HG02970 (cell line): ENCODE results near the gene PROZ.
"Not testable (repeated sequence)": the region's sequence is repeated elsewhere in the genome, so short reads cannot be mapped to it uniquely, and the experiment has no call there.

ENCODE experiments used
- ATAC-seq: cut with Tn5 transposase; IDR thresholded peaks from one replicate; pipeline ENCODE4 v1.9.1; 2021; ENCODE audit warnings: mild to moderate bottlenecking, moderate library complexity, moderate number of reproducible peaks; ENCODE audit not compliant: unreplicated experiment, low FRiP score

Gene PROZ

DNA sequence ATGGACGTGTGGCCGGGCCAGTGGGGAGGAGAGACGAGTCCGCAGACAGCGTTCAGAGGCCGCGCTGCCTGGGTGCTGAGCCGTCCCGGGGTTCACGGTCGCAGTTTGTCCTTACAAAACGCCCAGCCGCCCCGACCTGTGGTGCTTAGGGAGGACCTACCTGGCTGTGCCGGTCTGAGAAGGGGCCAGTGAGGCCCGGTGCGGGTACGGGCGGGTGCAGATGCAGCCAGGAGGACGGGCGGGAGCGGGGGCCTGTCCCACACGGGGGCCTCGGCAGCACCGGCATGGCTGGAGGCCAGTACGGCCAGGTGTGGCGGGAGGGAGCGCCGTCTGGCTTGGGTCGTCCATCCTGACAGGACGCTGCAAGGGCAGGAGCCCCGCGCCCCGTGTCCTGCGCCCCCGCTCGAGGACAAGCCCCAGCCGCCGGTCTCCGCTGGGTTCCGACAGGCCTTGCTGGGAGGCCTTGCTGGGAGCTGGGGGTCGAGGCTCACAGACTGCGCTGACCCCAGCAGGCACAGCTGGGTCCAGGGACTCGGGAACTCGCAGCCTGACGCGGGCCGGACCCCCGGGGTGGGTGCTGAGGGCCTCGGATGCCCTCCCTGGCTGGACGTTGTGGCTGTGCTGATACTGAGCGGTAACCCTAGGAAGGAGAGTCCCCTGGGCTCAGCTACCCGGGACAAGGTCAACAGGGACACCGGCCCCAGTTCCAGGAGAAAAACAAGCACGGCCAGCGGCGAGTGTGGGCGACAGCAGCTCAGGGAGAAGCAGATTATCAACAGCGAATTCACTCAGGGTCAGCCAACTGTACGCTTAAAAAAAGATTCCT, 5.3 kb upstream of the PROZ start:
- no peak for ATAC-seq

DNA sequence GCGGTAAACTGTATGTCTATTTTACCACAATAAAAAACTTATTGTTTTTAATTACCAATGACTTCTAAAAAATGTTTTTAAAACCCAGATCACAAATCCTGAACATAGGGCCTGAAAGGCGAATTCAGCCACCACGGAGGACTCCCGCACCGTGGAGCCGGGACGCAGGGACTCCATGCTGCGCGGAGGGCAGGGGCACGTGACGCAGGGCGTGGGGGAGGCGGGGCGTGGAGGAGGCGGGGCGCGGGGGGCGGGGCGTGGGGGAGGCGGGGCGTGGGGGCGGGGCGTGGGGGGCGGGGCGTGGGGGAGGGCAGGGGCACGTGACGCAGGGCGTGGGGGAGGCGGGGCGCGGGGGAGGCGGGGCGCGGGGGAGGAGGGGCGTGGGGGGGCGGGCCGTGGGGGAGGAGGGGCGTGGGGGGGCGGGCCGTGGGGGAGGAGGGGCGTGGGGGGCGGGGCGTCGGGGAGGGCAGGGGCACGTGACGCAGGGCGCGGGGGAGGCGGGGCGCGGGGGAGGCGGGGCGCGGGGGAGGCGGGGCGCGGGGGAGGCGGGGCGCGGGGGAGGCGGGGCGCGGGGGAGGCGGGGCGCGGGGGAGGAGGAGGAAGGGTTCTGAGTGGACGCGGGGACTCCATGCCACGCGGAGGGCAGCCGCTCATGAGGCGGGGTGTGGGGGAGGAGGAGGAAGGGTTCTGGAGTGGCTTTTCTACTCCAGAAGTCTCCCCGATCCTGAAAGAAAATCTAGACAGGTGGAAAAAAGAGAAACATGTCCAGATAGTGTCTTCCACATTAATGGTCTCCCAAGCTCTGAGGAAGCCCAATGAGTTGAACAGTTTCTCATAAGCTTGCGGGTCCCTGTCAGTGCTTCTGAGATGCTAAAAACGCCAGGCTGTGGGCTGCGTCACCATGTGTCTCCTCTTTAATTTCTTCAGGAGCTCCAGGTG, 4.4 kb upstream of the PROZ start:
- no peak for ATAC-seq

DNA sequence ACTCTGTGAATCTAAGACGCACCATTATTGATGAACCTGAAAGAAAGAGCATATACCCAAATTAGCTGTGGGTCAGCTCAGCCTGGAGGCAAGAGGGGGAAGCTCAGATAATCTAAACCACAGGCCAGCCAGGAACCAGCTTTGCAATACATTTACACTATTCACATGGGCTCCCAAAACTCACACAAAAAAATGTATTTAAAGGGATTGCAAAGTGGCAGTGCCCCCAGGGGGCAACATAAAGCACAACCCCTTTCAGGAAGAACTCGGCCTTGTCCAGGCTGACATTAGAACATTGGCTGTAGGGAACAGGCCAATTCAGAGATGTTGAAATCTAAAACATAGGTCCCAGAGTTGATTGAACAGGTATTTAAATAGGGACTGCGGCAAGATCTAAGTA, 3.2 kb upstream of the PROZ start:
- ATAC-seq = no peak

DNA sequence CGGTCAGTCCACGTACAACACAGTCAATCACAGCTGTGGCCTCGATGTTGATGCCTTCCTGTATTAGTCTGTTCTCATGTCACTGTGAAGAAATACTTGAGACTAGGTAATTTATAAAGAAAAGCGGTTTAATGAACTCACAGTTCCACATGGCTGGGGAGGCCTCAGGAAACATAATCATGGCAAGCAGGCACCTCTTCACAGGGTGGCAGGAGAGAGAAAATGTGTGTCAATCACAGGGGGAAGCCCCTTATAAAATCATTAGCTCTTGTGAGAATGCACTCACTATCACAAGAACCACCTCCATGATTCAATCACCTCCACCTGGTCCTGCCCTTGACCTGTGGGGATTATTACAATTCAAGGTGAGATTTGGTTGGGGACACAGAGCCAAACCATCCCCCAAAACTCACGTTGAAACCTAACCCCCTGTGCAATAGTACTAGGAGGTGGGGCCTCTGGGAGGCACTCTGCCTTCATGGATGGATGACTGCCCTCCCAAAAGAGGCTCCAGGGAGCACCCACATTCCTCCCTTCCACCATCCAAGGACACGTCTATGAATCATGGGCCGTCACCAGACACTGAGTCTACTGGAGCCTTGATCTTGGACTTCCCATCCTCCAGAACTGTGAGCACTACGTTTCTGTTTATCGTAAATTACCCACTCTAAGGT, 2.3 kb upstream of the PROZ start:
- ATAC-seq = no peak

DNA sequence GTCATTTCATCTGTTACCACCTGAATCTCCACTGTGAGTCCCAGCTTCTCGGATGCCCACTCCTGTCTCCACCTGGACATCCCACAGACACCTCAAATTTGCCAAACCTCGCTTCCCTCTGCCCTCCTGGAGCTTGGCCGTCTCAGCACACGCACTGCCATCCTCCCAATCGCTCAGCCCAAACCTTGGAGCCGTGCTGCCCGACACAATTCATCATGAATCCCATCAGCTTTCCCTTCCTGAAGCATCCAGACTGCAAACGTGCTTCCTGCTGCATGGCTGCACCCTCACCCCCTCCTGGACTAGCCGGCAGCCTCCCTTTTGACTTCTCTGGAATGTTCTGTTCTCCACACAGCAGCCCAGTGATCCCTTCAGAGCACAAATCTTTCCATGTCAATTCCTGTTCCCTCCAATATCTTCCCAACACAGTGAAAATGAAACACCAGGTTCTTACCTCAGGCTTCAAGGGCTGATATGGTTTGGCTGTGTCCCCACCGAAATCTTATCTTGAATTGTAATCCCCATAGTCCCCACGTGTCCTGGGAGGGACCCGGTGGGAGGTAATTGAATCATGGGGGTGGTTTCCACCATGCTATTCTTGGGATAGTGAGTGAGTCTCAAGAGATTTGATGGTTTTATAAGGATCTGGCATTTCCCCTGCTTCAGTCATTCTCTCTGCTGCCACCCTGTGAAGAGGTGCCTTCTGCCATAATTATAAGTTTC, 1.1 kb upstream of the PROZ start:
- no peak for ATAC-seq

DNA sequence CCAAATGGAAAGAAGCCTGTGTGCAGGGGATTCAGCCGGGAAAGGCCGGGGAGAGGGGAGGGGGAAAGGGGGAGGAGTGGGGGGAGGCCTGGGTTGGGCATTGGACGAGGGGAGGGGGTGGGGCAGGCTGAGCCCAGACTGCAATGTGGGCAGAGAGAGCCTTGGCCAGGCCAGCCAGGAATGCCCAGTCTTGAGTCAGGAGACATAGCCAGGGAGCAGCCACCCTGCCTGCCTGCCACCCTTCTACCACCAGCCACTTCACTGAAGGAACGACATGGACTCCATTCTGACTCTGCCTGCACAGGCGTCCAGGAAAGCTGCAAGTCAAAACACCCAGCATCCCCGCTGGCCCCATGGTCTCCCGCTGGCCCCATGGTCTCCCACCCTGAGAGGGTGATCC, 498 bp downstream of the PROZ start:
- no peak for ATAC-seq

DNA sequence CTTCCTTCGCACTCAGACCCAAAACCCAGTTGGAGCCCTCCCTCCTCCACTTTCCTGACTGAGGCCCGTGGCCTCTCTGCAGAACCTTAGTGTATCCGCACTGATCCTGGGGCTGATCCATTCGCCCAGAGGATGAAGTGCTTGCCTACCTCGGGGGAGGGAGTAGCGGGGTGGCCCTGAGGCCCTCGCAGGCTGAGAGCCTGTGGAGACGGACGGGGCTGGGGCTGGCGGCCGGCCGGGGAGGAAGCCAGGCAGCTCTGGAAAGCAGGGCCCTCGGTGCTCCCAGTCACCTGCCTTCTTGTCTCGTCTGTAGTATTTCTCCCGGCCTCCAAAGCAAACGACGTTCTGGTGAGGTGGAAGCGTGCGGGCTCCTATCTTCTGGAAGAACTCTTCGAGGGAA, 1.3 kb downstream of the PROZ start:
- ATAC-seq = no peak

DNA sequence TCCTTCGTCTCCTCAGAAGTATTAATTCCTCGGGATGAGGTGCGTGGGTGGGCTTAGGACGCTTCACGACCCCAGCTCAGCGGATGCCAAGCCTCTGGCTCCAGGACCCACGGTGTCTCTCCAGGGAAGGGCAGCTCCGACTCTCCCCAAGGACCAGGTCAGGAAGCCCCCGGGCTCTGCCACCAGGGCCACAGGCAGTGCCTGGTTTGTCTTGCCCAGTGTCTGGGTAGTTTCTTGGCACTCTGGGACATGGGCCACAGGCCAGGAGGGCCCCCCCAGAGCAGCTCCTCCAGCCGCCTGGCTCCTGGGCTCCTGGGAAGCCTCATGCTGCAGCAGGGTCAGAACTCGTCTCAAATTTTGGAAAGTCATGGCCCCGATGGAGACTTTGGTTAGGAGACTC, 2.5 kb downstream of the PROZ start:
- no peak for ATAC-seq

DNA sequence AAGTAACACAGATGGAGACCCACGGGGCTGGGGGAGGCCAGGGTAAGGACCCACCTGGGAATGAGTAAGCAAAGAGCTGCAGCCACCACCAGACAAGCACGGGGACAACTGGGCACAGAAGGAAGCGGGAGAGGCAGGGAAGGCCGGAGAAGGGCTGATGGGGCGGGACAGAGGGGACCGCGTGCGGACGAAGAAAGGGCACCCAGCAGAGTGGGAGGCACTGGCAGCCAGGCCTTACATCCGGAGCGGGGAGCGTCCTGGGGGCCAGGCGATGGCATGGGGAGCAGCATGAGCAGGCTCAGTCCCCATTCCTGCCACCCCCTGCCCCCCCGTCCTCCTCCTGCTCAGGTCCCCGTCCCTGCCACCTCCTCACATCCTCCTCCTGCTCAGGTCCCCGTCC, 3.0 kb downstream of the PROZ start:
- no peak for ATAC-seq

DNA sequence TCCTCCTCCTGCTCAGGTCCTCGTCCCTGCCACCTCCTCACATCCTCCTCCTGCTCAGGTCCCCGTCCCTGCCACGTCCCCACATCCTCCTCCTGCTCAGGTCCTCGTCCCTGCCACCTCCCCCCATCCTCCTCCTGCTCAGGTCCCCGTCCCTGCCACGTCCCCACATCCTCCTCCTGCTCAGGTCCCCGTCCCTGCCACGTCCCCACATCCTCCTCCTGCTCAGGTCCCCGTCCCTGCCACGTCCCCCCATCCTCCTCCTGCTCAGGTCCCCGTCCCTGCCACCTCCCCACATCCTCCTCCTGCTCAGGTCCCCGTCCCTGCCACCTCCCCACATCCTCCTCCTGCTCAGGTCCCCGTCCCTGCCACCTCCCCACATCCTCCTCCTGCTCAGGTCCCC, 3.5 kb downstream of the PROZ start:
- not testable (repeated sequence) for ATAC-seq

DNA sequence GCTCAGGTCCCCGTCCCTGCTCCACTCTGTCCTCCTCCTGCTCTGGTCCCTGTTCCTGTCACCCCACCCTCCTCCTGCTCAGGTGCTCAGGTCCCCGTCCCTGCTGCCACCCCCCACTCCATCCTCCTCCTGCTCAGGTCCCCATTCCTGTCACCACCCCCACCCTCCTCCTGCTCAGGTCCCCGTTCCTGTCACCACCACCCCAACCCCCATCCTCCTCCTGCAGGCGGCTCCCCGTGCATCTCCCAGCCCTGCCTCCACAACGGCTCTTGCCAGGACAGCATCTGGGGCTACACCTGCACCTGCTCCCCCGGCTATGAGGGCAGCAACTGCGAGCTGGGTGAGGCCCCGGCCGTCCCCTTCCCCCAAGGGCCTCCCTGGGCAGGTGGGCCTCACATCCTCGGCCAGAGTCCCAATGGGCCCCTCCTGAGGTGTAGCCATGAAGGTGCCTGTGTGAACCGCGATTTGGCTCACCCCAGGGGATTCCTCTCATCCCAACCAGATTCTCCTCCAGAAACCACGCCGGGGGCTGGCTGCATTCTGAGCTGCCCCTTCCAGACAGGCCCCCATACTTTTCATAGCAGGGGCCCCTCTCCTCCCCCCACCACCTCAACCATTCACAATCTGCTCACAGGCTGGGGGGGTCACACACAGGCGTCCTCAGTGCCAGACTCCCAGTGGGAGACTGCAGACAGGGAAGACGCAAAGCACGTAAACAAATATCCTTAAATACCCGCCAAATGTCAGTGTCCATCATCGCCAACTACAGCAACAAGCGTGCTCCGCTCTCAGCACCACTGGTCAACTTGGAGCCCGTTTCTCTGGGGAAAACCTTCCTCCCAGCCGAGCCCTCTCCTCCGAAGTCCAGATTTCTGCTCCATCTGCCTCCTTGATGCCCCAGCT, 4.6 kb downstream of the PROZ start:
- no peak for ATAC-seq

DNA sequence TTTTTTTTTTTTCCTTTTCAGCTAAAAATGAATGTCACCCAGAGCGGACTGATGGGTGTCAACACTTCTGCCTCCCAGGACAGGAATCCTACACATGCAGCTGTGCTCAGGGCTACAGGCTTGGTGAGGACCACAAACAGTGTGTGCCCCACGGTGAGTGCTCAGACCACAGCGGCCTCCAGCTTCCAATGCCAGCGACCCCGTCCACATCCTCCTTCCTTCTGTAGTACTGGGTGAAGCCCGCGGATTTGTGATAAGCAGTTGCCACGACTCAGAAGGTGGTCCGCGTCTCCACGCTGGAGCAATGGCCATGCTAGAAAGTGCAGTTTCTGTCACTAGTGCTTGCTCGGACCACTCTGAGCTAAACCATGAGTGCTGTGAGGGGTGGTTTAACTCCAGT, 6.0 kb downstream of the PROZ start:
- no peak for ATAC-seq

DNA sequence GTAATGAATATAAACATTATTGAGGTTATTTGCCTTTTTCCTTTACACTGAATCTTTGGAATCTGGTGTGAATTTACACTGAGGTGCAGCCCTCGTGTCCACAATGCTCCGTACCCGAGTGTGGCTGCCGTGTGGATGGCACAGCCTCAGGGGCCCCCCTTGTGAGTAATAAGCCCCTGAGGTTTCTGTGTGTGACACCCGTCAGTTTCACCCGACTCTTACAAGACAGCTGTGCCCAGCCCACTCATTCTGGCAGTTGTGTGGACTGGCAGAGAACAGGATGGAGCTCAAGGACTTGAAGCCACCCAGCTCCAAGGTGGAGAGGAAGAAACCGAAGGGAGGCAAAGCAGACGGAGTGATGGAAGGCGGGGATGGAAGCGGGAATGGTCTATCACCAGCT, 7.8 kb downstream of the PROZ start:
- no peak for ATAC-seq

DNA sequence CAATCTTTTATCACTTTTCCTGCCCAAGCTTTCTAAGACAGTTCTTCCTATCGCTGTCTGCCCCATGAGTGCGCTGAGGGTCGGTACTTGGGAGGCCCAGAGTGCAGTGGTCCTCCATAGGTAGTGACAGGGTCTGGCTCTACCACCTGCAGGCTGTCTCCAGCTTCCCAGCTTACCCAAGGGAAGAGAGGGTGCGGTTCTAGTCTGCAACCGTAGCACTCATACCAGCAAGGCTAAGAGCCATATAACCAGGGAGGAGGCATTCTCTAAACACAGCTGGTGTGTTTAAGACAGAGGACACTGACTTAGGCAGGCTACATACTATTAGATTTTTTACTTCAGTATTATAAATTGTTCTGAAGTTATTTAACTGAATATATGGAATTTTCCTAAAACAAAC, 8.2 kb downstream of the PROZ start:
- ATAC-seq = no peak

DNA sequence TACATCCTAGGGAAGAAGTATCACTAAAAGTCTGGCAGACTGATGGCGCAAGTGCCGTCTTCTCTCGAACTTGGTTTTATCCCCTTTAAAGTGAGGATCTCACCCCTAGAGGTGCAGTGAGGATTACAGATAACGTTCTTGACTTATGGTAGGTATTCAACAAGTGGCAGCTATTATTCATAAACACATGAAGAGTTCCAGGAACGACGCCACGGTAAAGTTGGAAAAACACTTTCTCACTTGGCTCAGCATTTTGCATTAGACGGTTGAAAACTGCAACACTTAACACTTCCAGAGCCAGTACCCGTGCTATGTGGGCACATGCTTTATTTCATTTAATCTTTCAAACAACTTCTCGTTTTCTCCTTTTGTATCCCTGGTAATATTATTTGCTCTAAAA, 8.7 kb downstream of the PROZ start:
- ATAC-seq = no peak

DNA sequence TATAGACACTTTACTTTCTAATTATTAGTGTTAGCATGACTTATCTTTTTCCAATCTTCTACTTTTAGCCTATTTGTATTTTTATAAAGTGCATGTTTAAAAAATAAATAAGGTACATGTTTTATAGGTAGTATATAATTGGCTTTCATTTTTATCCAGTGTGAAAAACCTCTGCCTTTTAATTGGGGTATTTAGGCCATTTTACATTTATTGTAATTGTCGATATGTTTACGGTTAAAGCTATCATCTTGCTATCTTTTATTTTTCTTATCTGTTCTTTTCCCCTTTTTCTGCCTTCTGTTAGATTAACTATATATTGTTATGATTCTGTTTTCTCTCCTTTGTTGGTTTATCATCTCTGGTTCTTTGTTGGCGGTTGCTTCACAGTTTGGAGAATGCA, 9.1 kb downstream of the PROZ start:
- no peak for ATAC-seq

DNA sequence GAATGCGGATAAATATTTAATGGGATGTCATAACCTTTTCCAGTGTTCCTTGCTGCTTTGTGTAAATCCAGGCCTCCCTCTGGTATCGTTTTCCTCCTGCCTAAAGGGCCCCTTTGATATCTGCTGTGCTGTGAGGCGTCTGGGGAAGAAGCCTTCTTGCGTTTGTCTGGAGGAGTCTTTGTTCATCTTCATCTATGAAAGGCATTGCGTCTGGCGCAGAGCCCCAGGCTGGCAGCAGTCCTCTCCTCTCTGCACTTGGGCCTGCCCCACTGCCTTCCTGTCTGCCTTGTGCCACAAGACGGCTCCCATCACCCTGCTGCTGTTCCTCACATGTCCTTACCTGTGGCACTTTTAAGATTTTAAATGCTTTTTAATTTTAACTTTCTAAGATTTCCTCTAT, 9.8 kb downstream of the PROZ start:
- no peak for ATAC-seq

DNA sequence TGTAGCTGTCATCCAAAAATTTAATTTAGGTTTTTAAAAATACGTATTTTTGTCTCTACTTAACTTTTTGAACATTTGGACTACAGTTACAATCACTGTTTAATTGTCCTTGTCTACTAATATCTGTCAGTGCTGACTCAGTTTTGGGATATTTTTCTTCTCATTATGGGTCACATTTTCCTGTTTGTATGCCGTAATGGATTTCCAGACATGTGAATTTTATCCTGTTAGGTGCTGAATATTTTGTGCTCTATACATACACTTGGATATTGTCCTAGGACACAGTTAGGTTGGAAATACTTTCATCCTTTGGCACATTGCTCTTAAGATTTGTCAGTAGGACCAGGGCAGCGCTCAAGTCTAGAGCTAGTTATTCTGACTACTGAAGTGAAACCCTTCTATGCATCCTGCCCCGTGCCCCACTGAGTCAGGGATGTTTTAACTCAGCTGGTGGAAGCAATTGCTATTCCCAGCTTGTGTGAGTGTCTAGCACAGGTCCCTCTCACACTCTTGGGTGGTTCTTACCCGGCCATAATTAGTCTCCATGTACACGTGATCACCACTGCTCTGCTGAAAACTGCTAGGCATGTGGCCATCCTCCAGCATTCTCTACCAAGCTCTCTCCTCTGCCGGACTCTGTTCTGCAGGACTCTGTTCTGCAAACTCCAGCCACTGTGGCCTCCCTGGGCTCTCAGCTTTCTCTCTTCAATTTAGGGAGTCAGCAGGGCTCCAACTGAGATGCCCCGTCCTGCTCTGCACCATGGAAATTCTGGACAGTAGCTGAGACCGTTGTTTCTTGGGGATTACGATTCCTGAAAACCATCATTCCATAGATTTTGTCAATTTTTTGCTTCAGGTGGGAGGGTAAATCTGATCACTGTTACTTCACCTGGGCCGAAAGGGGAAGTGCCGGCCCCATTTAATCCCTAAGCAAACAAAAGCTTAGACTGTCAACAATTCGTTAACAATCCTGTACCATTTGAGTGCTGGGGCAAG, 11.1 kb downstream of the PROZ start:
- ATAC-seq = no peak
